ENCODE results near the gene TRIM67. TPM values are rescaled to one million over a fixed set of nuclear protein-coding genes. Genes with fewer than 3 reads are reported as not detected.

TRIM67 gene
- total and polyA plus RNA-seq, 9 of the 15 experiments (the other 6 are each of a cell fraction or from before 2014, with no cell fraction given): 0.04 to 0.60 (median 0.31) TPM

GRCh38 chr1:231138236-231138635 is 23.6 kb upstream of the TRIM67 start:
- WGBS (ENCODE audit: insufficient coverage, low coverage, missing lambda C conversion rate): 0% methylated on average over 1 of the region's 1 CpG
- Histone ChIP-seq H3K9ac (ENCODE audit: insufficient read depth in 1 of 2, low read depth in 2 of 2, low read length in 2 of 2) (no peak overlapping the region), H3K9me1 (ENCODE audit: control insufficient read depth, insufficient read depth, low read length) (no peaks in the 10 kb centered on the region), H3K4me2 (ENCODE audit: insufficient read depth, low read length) (no peak overlapping the region), H3K4me1 (replicated peaks in 1 of 2; ENCODE audit: control insufficient read depth in 2 of 2, insufficient read depth in 2 of 2, low read length in 2 of 2) (peaks cover 0 to 17% of the 10 kb centered on the region in 2 experiments; a peak in 2 of 5 replicates), H3K27me3 (ENCODE audit: control insufficient read depth in 2 of 2, insufficient read depth in 2 of 2, low read length in 2 of 2) (peaks cover 0 to 7% of the 10 kb centered on the region in 2 experiments; a peak in 2 of 5 replicates), H2AFZ (ENCODE audit: low read depth, low read length) (no peak overlapping the region), H3K36me3 (ENCODE audit: control insufficient read depth, insufficient read depth, low read length) (no peaks in the 10 kb centered on the region), H3K4me3 (no peak overlapping the region), H3K79me2 (ENCODE audit: control insufficient read depth, insufficient read depth, low read length) (no peaks in the 10 kb centered on the region), H3K27ac (ENCODE audit: extremely low read depth, low read depth, low read length) (no peak overlapping the region), H4K20me1 (replicated peaks; ENCODE audit: control insufficient read depth, insufficient read depth, low read length) (no peaks in the 10 kb centered on the region), H3K9me3 (replicated peaks; ENCODE audit: control insufficient read depth, insufficient read depth, low read depth, low read length) (no peaks in the 10 kb centered on the region)
- DNase-seq (ENCODE audit: extremely low read depth in 1 of 4, low spot score in 3 of 4) (no peak), FAIRE-seq (no peak), ATAC-seq (no peak)
- BruUV-seq (replicated peaks): no TSS peak
- in situ Hi-C loops (cut with MboI) (no loop called here), intact Hi-C loops (cut with micrococcal nuclease) (no loop called here)
- ChIA-PET CTCF (ENCODE audit: low intra/inter-chr PET ratio) (no interaction called here), POLR2A (interaction anchor here (0.6 to 0.7 kb wide), 2 partner anchors 64 to 104 kb away, joined by 3 read pairs; no protein-coding TSS in a partner anchor)
- TF ChIP-seq KAT7 (CRISPR knock-in tag; IDR thresholded peaks at IDR 0.05; ENCODE audit: borderline replicate concordance): no peak
- TF ChIP-seq PREB (CRISPR knock-in tag; IDR thresholded peaks at IDR 0.05): no peak
- TF ChIP-seq SUPT5H (IDR thresholded peaks at IDR 0.05): no peak
- no peak for TF ChIP-seq CBX5 (IDR thresholded peaks at IDR 0.05; ENCODE audit: borderline replicate concordance, low read depth)
- no peak for TF ChIP-seq GATAD2B (IDR thresholded peaks at IDR 0.05; ENCODE audit: borderline replicate concordance)
- TF ChIP-seq ZNF324 (CRISPR knock-in tag; IDR thresholded peaks at IDR 0.05): no peak
- TF ChIP-seq ELK3 (CRISPR knock-in tag; IDR thresholded peaks at IDR 0.05): no peak

Data from K562 (cell line).